ENCODE data around the gene CR1. TPM values are rescaled to one million over a fixed set of nuclear protein-coding genes. Genes with fewer than 3 reads are reported as not detected.
"Not testable (repeated sequence)": the region's sequence is repeated elsewhere in the genome, so short reads cannot be mapped to it uniquely, and the experiment has no call there.

CR1 gene
- total RNA-seq, 6 experiments from 2014 or later: 1.1 to 7.8 (median 2.0) TPM

- peaks cover 0 to 10% of the 10 kb centered on the region in 2 donors for H3K27me3 ChIP-seq
- 12% methylated on average over 3 of the region's 3 CpGs for WGBS (ENCODE audit: insufficient coverage, low coverage, low lambda C conversion rate, missing lambda C conversion rate)
- H3K4me1 ChIP-seq: peaks cover 0 to 5% (median 0%) of the 10 kb centered on the region in 4 donors
- TF ChIP-seq CTCF (IDR thresholded peaks at IDR 0.05) (no peak), POLR2A (IDR thresholded peaks at IDR 0.05) (no peak)
- DNase-seq (no peak), ATAC-seq (no peak)
- intact Hi-C loops (cut with DNase I): no loop called here
- no peaks in the 10 kb centered on the region for H3K9me3 ChIP-seq
- H3K4me3 ChIP-seq: no peak overlapping the region
- H3K36me3 ChIP-seq: no peaks in the 10 kb centered on the region
- no peak overlapping the region for H3K27ac ChIP-seq
Measured at GRCh38 chr1:207670997-207671396, 175.0 kb downstream of the CR1 start.

DNA sequence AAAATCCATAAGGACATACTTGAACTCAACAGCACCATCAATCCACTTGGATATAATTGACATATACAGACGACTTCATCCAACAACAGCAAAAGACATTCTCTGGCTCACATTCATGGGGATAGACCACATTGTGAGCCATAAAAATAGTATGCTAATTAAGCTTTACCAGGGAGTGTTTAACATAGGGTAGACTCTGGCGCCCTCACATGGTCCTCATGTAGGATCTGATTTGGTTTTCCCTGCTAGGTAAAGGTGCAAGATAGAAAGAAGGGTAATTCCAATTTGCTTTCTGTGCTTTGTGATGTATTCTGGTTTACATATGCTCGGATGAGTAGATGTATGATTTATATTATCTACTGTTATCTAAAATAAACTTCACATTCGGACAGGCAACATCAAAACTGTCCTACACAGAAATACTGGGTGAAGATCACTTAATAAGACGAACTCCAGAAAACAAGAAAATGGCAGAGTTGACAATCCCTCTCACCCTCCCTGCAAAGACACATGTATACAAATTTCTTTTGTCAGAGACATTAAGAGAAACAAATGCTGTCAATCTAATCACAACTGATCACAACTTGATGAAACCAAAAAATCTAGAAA, 176.7 kb downstream of the CR1 start:
- peaks cover 0 to 10% of the 10 kb centered on the region in 2 donors for H3K27me3 ChIP-seq
- peak; percentile 48 to 76 (median 63) for ATAC-seq
- DNase-seq: no peak
- TF ChIP-seq CTCF (IDR thresholded peaks at IDR 0.05) (peak; percentile 35 to 46 (median 42)), POLR2A (IDR thresholded peaks at IDR 0.05) (no peak)
- H3K4me1 ChIP-seq: peaks cover 0 to 5% (median 0%) of the 10 kb centered on the region in 4 donors
- H3K36me3 ChIP-seq: no peaks in the 10 kb centered on the region
- WGBS (ENCODE audit: insufficient coverage, low coverage, low lambda C conversion rate, missing lambda C conversion rate): 22% methylated on average over 5 of the region's 5 CpGs
- intact Hi-C loops (cut with DNase I): no loop called here
- H3K4me3 ChIP-seq: no peak overlapping the region
- H3K9me3 ChIP-seq: no peaks in the 10 kb centered on the region
- no peak overlapping the region for H3K27ac ChIP-seq

- H3K9me3 ChIP-seq: no peaks in the 10 kb centered on the region
- intact Hi-C loops (cut with DNase I): no loop called here
- peaks cover 0 to 5% (median 0%) of the 10 kb centered on the region in 4 donors for H3K4me1 ChIP-seq
- H3K27me3 ChIP-seq: peaks cover 0 to 10% of the 10 kb centered on the region in 2 donors
- ATAC-seq (no peak), DNase-seq (no peak)
- H3K36me3 ChIP-seq: no peaks in the 10 kb centered on the region
- no peak overlapping the region for H3K27ac ChIP-seq
- TF ChIP-seq POLR2A (IDR thresholded peaks at IDR 0.05) (no peak), CTCF (IDR thresholded peaks at IDR 0.05) (no peak)
- no peak overlapping the region for H3K4me3 ChIP-seq
- 53% methylated on average over 6 of the region's 6 CpGs for WGBS (ENCODE audit: insufficient coverage, low coverage, low lambda C conversion rate, missing lambda C conversion rate)
Measured at GRCh38 chr1:207673399-207673798, 177.4 kb downstream of the CR1 start.

DNA sequence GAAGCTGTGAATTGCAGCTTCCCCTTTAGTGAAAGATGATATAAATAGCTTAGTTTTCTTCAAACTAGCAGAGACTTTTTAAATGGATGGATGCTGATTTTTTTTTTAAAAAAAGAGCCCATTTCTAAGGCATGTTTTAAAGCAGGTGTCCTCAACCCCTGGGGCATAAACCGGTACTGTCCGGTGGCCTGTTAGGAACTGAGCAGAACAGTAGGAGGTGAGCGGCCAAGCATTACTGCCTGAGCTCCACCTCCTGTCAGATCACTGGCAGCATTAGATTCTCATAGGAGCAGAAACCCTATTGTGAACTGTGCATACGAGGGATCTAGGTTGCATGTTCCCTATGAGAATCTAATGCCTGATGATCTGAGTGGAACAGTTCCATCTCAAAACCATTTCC, 180.2 kb downstream of the CR1 start:
- Histone ChIP-seq H3K36me3 (no peaks in the 10 kb centered on the region), H3K4me1 (no peaks in the 10 kb centered on the region), H3K4me3 (no peak overlapping the region), H3K9me3 (no peaks in the 10 kb centered on the region), H3K27me3 (no peaks in the 10 kb centered on the region), H3K27ac (no peak overlapping the region)
- TF ChIP-seq POLR2A (IDR thresholded peaks at IDR 0.05): no peak
- TF ChIP-seq CTCF (IDR thresholded peaks at IDR 0.05): no peak
- ATAC-seq: no peak
- WGBS (ENCODE audit: insufficient coverage, low coverage, low lambda C conversion rate, missing lambda C conversion rate): 91% methylated on average over 4 of the region's 4 CpGs
- intact Hi-C loops (cut with DNase I): no loop called here
- no peak for DNase-seq

GRCh38 chr1:207680590-207681388, 184.8 kb downstream of the CR1 start:
- WGBS (ENCODE audit: insufficient coverage, low coverage, low lambda C conversion rate, missing lambda C conversion rate): 42% methylated on average over 6 of the region's 6 CpGs
- H3K9me3 ChIP-seq; H3K27ac ChIP-seq; ATAC-seq; H3K4me1 ChIP-seq; intact Hi-C loops (cut with DNase I); H3K27me3 ChIP-seq; H3K36me3 ChIP-seq; DNase-seq; H3K4me3 ChIP-seq: not testable (repeated sequence)

DNA sequence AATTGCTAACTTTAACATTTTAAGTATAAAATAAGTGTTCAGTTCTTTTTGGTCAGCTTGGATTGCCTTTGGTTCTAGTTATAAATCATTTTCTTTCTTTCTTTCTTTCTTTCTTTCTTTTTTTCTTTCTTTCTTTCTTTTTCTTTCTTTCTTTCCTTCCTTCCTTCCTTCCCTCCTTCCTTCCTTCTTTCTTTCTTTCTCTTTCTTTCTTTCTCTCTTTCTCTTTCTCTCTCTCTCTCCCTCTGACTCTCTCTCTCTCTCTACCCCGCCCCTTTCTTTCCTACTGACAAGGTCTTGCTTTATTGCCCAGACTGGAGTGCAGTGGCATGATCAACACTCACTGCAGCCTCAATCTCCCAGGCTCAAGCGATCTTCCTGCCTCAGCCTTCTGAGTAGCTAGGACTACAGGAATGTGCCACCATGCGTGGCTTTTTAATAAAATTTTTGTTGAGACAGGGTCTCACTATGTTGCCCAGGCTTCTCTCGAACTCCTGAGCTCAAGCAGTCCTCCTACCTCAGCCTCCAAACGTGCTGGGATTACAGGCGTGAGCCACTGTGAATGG, 187.0 kb downstream of the CR1 start:
- H3K36me3 ChIP-seq; H3K27ac ChIP-seq; H3K27me3 ChIP-seq; H3K9me3 ChIP-seq; DNase-seq; ATAC-seq; H3K4me1 ChIP-seq; intact Hi-C loops (cut with DNase I); H3K4me3 ChIP-seq: not testable (repeated sequence)
- WGBS (ENCODE audit: insufficient coverage, low coverage, low lambda C conversion rate, missing lambda C conversion rate): 89% methylated on average over 6 of the region's 6 CpGs

GRCh38 chr1:207690551-207690950, 194.6 kb downstream of the CR1 start:
- H3K36me3 ChIP-seq; H3K27me3 ChIP-seq; intact Hi-C loops (cut with DNase I); H3K9me3 ChIP-seq; H3K27ac ChIP-seq; H3K4me1 ChIP-seq; DNase-seq; H3K4me3 ChIP-seq; ATAC-seq: not testable (repeated sequence)
- 85% methylated on average over 4 of the region's 4 CpGs for WGBS (ENCODE audit: insufficient coverage, low coverage, low lambda C conversion rate, missing lambda C conversion rate)

Data from right lobe of liver (tissue), 6 donors.